Measurements from ENCODE around the gene SLC8A3.
"Not testable (repeated sequence)": the region's sequence is repeated elsewhere in the genome, so short reads cannot be mapped to it uniquely, and the experiment has no call there.

Gene SLC8A3, protein sequence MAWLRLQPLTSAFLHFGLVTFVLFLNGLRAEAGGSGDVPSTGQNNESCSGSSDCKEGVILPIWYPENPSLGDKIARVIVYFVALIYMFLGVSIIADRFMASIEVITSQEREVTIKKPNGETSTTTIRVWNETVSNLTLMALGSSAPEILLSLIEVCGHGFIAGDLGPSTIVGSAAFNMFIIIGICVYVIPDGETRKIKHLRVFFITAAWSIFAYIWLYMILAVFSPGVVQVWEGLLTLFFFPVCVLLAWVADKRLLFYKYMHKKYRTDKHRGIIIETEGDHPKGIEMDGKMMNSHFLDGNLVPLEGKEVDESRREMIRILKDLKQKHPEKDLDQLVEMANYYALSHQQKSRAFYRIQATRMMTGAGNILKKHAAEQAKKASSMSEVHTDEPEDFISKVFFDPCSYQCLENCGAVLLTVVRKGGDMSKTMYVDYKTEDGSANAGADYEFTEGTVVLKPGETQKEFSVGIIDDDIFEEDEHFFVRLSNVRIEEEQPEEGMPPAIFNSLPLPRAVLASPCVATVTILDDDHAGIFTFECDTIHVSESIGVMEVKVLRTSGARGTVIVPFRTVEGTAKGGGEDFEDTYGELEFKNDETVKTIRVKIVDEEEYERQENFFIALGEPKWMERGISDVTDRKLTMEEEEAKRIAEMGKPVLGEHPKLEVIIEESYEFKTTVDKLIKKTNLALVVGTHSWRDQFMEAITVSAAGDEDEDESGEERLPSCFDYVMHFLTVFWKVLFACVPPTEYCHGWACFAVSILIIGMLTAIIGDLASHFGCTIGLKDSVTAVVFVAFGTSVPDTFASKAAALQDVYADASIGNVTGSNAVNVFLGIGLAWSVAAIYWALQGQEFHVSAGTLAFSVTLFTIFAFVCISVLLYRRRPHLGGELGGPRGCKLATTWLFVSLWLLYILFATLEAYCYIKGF

DNA sequence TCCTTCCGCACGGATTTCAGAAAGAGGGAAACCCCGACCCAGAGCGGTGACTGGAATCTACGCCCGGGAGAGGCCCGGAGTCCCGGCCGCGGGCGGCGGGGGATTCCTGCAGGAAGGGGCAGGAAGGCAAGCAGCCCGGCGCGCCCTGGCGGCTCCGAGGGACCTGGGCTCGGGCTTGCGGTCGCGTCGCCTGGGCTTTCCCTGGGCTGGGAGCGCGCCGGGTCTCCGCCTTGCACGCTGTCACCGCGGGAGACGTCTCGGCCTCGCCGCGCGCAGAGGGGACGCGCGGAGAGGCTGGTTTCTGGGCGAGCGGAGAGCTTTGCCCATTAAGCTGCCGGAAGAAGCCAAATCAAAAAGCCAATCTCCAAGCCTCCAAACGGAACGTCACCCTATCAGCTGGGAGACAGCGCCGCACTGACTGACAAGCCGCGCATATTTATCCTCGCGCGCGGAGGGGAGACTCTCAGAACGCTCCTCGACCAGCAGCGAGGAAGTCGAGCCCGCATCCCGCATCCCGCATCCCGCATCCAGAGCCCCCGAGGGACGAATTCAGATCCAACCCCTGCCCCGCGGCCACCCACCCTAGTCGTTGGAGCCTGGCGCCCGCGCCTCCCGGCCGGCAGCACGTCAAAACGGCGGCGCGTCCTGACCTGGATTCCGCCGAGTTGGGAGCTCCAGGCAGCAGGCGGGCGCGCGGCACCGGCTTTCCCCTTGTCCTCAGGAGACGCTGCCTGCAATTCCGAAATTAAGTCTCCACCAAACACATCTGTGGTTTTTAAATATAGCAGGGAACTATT lies at the start of gene SLC8A3:
TSS of gene SLC8A3 (minus strand) at position 293 of the 797 bp plus-strand sequence. CDS start 20,529 bp downstream, outside the sequence.
- in situ Hi-C loops (cut with HindIII; ENCODE audit: low sequenced_read_pairs): no loop called here

DNA sequence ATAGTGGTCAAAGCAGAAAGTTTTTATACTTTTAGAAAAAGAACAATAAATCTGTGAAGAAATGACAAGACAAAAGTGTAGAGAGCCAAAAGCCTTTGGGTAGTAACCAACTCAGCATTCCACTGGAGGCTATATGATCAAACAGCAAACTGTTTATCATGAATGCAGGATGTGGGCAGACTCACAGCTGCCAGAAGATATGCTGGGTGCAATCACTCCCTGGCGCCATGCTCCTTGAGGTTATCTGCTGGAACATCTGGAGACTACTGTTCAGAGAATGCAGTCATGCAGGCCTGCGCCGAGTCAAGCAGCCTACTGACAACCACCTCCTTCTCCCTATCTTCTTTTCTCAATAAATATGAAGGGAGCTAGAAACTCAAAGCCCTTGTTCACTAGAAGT lies 49.0 kb upstream of the SLC8A3 start:
- in situ Hi-C loops (cut with HindIII; ENCODE audit: low sequenced_read_pairs): no loop called here

DNA sequence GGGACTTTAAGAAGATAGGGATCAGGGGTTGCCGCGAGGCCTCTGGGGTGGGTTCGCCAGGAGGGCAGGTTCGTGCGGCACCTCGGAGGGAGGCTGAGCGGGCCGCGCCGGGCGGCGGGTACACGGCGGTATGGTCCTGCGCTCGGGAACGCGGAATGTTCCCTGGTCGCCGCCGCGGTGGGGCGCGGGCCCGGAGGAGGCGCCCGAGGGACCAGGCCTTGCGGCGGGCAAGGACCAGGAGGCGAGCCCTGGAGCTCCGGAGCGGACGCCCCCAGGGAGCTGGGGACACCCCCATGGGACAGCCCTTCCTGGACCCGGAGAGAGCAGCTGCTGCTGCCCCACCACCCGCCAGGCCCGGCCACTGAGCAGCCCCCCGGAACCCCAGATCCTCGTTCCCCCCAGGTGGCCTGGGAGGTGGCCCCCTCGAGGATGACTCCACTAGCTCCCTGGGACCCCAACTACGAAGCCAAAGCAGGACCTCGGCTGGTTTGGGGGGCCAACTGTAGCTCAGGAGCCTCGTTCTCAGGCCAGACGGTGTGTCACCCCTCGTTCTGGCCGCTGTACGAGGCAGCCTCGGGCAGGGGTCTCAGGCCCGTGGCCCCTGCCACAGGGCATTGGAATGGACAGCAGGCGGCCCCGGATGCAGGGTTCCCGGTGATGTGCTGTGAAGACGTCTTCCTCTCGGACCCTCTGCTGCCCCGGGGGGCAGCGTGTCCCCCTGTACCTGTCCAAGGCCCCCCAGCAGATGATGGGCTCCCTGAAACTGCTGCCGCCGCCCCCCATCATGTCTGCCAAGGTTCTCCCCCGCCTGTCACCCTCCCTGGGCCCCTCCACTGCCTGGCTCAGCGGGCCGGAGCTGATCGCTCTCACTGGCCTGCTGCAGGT lies 45.6 kb upstream of the SLC8A3 start:
- in situ Hi-C loops (cut with HindIII; ENCODE audit: low sequenced_read_pairs): no loop called here

DNA sequence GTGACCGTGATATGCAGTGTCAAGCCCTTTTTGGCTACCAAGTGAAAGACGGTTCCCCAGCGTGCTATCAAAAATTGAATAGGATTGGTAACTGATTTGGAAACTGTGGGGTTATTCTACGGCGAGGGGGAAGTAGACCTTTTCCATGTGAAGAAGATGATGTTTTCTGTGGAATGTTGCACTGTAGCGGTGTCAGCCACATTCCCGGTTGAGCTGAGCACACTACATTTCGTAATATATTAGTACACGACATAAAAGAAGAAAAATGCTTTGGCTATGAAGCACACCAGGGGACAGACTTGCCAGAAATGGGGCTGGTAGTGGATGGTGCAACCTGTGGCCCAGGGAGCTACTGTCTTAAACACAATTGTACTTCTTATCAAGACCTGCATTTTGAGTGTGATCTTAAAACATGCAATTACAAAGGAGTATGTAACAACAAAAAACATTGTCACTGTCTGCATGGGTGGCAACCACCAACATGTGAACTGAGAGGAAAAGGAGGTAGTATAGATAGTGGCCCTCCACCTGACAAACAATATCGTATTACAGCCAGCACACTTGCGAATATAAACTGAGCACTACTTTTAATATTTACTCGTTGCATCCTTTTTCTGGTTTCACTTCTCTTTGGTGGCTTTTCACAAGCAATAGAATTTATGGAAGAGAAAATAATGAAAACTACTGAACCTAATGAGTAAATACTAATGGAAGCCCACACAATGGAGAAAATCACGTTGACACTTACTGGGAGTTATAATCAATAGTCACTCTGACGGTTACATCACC lies 43.2 kb upstream of the SLC8A3 start:
- in situ Hi-C loops (cut with HindIII; ENCODE audit: low sequenced_read_pairs): not testable (repeated sequence)

DNA sequence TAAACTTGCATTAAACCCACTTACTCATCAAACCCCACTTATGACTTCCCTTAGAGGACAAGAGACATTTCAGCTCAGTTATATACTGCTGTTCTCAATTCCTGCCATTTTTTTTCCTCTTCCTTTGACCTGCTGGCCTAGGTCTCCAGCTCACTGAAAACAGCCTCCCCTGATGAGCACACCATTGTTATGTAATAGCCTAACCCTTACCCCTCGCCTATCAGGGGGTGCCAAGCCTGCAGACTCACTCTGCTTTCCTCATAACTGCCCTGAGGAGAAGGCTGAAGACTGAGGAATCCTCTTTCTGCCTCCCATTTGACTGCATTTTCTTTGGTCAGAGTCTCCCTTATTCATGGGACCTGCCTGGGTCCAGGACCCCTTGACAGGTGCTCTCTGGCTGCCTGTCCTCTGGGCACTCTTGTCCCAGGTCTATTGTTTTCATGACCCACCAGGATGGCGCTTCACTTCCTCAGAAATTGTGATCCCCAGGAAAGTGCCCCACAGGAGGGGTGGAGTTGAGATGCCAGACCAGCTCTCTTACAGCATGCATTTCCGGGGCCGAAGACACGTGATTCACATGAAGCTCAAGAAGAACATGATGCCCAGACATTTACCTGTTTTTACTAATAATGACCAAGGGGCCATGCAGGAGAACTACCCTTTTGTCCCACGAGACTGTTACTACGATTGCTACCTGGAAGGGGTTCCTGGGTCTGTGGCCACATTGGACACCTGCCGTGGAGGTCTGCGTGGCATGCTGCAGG lies 41.3 kb upstream of the SLC8A3 start:
- in situ Hi-C loops (cut with HindIII; ENCODE audit: low sequenced_read_pairs): not testable (repeated sequence)

DNA sequence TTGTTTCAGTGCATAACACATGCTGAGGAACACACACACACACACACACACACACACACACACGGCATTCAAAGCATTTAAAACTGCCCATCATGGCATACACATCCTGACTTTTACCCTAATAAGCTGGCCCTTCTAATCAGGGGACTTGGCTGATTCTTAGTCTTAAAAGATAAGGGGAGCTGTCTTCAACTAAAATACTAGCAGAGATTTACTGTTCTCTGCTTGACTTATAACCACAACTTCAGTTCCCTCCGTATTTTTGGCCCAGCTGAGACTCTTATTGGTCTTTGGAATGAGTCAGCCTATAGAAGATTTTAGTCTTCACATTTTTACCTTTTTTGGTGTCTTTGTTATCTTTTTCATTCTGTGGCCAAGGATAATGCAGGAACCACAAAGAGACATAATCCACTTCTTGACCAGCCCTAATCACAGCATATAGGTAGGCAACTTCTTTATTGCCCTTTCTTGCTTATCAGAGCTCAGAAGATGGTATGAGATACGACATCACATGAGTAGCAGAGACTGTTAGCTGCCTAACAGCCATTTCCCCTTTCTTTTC lies 25.1 kb upstream of the SLC8A3 start:
- in situ Hi-C loops (cut with HindIII; ENCODE audit: low sequenced_read_pairs): no loop called here

DNA sequence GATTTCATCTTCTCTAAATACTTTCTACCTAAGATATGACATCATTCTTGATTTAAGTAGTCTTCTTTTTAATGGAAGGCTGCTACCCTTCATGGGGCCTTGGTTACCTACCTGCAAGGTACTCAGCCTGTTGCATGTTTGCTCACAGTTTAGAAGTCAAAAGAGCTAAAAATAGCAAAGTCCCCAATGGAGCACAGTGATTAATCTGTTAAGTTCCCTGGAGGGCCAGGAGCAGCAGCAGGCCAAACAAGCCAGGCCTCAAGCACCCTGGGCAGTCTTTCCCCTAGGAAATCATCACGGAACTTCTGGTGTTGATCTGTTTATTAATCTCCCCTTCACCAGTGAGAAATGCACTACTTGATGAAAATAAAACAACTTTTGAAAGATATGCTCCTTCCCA lies 24.0 kb upstream of the SLC8A3 start:
- in situ Hi-C loops (cut with HindIII; ENCODE audit: low sequenced_read_pairs): no loop called here

DNA sequence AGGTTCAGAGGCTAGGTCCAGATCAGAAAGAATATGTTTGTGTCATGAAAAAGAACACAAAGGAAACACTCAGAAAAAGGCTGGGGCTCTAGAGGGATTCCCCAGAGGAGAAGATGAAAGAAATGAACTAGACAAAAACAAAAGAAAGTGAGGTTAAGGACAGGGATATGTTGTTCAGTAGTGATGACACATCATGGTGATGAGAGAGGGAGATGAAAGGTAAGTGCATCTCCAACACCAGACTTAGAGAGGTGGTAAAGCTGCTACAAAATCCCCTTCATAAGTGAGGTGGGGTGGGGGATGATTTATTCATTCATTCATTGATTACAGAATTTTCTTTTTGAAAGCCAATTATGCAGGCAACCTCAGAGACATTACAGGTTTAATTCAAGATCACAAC lies 19.6 kb upstream of the SLC8A3 start:
- in situ Hi-C loops (cut with HindIII; ENCODE audit: low sequenced_read_pairs): no loop called here

DNA sequence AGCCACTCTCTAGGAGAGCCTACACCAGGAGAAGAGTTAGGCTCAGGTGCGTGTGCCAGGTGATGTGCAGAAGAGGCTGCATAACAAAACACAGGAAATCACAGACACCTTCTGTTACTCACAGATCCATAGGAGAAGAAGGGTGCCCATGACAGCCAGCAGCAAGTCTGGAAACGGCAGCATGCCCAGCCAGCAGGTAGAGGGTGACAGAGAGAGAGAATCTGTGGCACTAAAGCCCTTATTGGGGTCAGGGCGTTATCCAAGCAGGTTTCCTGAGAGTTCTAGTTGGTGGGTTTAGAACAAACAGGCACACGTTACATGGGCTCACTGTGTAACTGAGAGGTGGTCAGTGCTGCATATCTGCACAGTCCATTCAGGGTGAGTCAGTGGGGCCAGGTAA lies 14.9 kb upstream of the SLC8A3 start:
- in situ Hi-C loops (cut with HindIII; ENCODE audit: low sequenced_read_pairs): no loop called here

DNA sequence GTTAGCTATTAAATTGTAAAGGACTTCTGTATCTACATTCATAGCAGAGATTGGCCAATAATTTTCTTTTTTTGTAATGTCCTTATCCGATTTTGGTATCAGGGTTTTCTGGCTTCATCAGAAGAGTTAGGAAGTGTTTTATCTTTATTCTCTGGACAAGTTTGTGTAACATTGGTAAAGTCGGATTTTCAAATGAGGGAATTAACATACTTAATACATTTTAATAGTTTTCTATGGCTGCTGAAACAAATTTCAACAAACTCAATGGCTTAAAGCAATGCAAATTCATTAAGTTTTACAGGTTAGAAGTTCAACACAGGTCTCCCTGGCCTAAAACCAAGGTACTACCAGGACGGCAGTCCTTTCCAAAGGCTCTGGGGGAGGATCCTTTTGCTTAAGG lies 13.2 kb upstream of the SLC8A3 start:
- in situ Hi-C loops (cut with HindIII; ENCODE audit: low sequenced_read_pairs): no loop called here

DNA sequence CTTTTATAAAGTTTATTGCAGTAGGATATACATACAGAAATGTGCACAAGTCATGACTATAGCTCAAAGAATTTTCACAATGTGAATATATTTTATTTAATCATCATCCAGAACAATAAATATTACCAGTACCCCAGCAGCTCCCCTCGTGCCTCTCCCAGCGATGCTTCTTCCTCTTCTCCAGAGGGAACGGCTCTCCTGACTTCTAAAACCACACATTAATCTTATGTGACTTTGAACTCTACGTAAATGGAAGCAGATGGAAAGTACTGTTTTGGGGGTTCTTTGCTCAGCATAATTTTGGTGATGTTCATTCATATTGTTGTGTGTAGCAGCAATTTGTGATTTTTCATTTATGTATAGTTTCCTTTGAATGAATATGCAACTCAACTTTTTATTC lies 4.6 kb upstream of the SLC8A3 start:
- in situ Hi-C loops (cut with HindIII; ENCODE audit: low sequenced_read_pairs): no loop called here

DNA sequence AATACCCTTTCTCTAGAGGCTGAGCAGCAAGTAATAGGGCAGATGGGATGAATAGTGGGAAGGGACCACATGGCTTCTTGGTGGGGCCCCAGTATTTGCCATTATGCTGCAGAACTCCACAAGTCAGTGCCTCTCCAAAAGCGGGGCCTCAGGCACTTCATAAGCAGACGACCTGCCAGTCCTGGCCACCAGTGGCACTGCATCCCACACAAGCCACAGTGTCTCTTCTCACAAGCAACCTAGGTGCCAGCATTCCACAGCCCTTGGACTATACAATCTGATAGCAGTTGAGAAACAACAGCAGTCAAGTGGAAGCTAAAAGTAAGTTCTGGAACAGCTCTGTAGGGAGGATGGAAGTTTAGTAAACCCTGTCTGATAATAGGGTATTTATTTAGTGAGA lies 4.2 kb upstream of the SLC8A3 start:
- in situ Hi-C loops (cut with HindIII; ENCODE audit: low sequenced_read_pairs): no loop called here

DNA sequence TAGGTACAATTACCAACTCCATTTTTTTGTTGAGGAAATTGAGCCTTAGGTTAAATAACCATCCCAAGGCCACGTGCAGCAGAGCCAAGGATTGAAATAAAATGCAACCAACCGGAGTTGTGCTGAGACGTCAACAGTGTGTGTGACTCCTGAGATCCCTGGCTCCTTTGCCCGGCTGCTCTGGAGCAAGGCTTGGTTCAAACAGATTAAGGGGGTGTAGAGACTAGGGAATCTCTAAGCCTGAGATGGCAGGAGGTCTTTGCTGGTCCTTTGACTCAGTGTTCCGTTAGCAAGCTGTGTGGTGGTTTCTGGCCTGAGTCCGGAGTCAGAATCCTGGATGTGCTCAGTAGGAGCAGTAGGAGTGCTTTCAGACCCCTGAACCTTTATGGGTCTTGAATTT lies 1.4 kb upstream of the SLC8A3 start:
- in situ Hi-C loops (cut with HindIII; ENCODE audit: low sequenced_read_pairs): no loop called here

DNA sequence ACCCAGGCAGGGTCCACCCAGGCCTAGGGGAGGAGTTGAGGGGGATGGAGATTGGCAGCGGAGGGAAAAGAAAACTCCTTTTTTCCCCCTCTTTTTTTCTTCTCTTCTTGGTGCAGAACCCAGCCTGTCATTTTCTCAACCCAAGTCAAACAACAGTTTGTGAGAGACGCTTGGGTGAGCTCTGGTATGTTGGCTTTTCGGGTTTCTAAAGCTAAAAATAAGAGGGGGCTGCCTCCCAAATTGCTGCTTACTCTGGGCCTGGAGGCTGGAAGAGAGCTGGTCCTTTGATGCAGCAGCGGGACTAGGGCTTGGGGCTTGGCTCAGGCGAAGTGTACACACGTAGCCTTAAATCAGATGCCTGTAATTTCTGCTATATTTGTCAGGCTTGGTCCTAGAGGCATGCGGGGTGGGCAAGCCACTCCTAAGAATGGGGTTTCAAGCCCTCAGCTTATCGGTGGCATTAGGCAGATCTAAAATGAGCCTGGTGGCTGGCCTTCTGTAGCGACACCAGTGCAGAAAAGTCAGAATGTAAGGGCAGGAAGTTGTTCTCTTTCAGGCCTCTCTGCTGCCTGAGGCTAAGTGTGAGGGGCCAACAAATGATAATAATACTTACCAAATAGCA lies 816 bp upstream of the SLC8A3 start:
- in situ Hi-C loops (cut with HindIII; ENCODE audit: low sequenced_read_pairs): no loop called here

DNA sequence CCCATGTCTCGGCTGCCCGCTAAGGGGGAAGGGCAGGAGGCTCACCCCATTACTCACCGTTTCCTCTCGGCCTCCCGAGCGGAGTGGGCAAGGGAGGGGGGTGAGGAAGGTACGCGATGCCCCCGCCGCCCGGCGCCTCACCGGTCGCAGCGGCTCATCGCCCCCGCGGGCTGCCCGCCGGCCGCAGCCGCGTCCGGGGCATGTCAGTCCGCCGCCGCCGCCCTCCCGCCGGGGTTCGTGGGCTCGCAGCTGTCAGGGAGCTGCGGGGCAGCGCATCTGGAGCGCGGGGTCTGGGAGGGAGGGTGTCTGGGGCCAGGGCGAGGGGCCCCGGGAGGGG lies 461 bp downstream of the SLC8A3 start:
- in situ Hi-C loops (cut with HindIII; ENCODE audit: low sequenced_read_pairs): no loop called here

DNA sequence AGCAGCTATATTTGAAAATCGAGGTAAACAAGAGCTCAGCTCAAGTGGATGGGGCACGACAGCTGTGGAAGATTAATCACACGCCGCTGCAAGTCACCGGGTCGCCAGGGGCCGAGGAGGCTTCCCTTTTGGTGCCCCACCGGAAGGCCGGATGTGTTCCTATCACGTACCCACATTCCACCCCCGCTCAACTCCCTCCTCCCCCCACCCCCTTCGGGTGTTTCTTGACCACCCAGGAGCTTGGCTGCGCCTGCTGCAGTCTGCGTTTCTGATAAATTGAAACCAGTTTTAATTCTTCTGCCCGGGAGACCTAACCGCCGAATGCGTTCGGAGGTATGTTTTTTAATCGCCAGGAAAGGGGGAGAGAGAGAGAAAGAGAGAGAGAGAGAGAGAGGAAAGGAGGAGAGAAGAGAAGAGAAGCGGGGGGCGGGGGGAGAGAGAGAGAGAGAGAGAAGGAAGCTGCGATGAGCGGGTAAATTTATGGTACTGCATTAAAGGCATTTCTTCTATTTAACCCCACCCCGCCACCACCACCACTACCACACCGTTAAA lies 1.8 kb downstream of the SLC8A3 start:
- in situ Hi-C loops (cut with HindIII; ENCODE audit: low sequenced_read_pairs): no loop called here

DNA sequence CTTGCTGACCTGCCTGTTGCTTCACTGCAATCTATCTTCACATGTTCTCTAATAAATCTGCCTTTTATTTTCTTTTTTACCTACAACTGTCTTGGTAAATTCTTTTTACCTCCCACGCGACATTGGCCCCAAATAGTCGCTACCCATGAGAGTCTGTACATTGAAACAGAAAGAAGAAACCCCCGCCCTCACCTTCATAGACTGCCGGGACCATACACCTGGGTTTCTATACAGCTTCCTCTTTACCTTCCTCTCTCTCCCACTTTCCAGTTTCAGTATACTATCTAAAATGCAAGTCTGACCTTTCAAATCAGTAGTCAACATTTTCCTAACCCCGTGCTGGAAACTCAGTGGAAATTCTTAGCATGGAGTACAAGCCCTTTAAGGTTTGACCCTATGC lies 4.8 kb downstream of the SLC8A3 start:
- in situ Hi-C loops (cut with HindIII; ENCODE audit: low sequenced_read_pairs): no loop called here

DNA sequence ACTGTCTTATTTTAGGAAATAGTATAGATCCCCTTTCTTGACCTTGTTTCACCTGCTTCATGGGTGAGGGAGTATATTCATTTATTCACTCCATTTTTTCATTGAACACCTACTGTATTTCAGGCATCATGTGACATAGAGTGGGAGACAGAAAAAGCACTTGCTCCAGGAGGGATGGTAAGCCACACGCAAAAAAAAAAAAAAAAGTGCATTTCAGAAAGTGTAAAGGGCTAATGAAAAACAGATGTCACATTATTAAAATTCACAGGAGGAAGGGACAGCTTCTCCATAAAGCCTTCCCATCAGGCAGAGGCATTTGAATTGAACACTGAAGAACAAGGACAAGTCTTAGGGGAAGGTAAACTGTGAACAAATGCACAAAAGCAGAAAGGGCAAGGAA lies 7.5 kb downstream of the SLC8A3 start:
- in situ Hi-C loops (cut with HindIII; ENCODE audit: low sequenced_read_pairs): no loop called here

Data from endothelial cell of hepatic sinusoid (primary cell).